Endodermal cell (in vitro differentiated cells): Measurements from ENCODE around the gene MANEAL. TPM values are rescaled to one million over a fixed set of nuclear protein-coding genes. Genes with fewer than 3 reads are reported as not detected.

Experiments
- DNase-seq: peaks from one replicate; pipeline ENCODE4 v3.0.0-alpha.2; 2017
- H3K27ac ChIP-seq: 2 replicates; pipeline ENCODE4 v1.5.1; 2013; ENCODE audit warnings: mild to moderate bottlenecking, low read depth, low read length, moderate library complexity
- H3K27me3 ChIP-seq: 2 replicates; pipeline ENCODE4 v1.6.1; 2013; ENCODE audit warnings: mild to moderate bottlenecking, low read length, moderate library complexity; ENCODE audit not compliant: insufficient read depth, control insufficient read depth, poor library complexity, severe bottlenecking
- H3K36me3 ChIP-seq: 2 replicates; pipeline ENCODE4 v1.7.0; 2013; ENCODE audit warnings: mild to moderate bottlenecking, low read length, moderate library complexity; ENCODE audit not compliant: control insufficient read depth, insufficient read depth
- H3K4me1 ChIP-seq: one replicate; pipeline ENCODE4 v1.7.0; 2013; ENCODE audit warnings: low read length; ENCODE audit not compliant: control insufficient read depth, insufficient read depth
- H3K4me3 ChIP-seq: 2 replicates; pipeline ENCODE4 v1.5.1; 2013; ENCODE audit warnings: mild to moderate bottlenecking, low read length, moderate library complexity
- H3K9ac ChIP-seq: 2 replicates; pipeline ENCODE4 v1.6.1; 2013; ENCODE audit warnings: mild to moderate bottlenecking, low read length, moderate library complexity; ENCODE audit not compliant: poor library complexity, severe bottlenecking; ENCODE audit errors: extremely low read depth
- H3K9me3 ChIP-seq: 2 replicates; pipeline ENCODE4 v1.6.1; 2013; ENCODE audit warnings: mild to moderate bottlenecking, low read length, moderate library complexity; ENCODE audit not compliant: control insufficient read depth
- H3K27ac Mint-ChIP-seq: 2 replicates; pipeline ENCODE4 v1.8.0; 2020; ENCODE audit warnings: mixed read lengths
- H3K27me3 Mint-ChIP-seq: 2 replicates; pipeline ENCODE4 v1.8.0; 2021; ENCODE audit warnings: mild to moderate bottlenecking, mixed read lengths; ENCODE audit not compliant: insufficient read depth
- H3K36me3 Mint-ChIP-seq: 2 replicates; pipeline ENCODE4 v1.8.0; 2020; ENCODE audit warnings: low read depth, mixed read lengths
- H3K4me1 Mint-ChIP-seq: 2 replicates; pipeline ENCODE4 v1.8.0; 2020; ENCODE audit warnings: mixed read lengths
- H3K4me3 Mint-ChIP-seq: 2 replicates; pipeline ENCODE4 v1.8.0; 2020; ENCODE audit warnings: mild to moderate bottlenecking, moderate library complexity, mixed read lengths
- H3K9me3 Mint-ChIP-seq: 2 replicates; pipeline ENCODE4 v1.8.0; 2020; ENCODE audit warnings: mild to moderate bottlenecking, mixed read lengths
- CTCF ChIP-seq: fragments of 200-600 bp; sonication (generic); conservative IDR thresholded peaks from 2 replicates; pipeline ENCODE4 v1.5.0; 2021; ENCODE audit warnings: antibody characterized with exemption, mild to moderate bottlenecking
- WGBS, 2 experiments: methylation state at CpG; one replicate each; pipeline versions ENCODE4 v1.1.5 to v1.1.7; 2013; ENCODE audit warnings: missing lambda C conversion rate in 2 of 2, mixed read lengths in 1 of 2; ENCODE audit not compliant: insufficient coverage in 1 of 2, insufficient read length in 1 of 2; 5-methylcytosine and 5-hydroxymethylcytosine counted together
- total RNA-seq, 2 donors: library from RNA; stranded (reverse); fragmentation: NEBNext Ultra II Directional in 1 of 2; extraction: Animal tissue kit (Norgen Biotek cat#: 25700) in 1 of 2; gene quantifications; 2 replicates in 1 of 2; 3 replicates in 1 of 2; pipeline ENCODE4 v1.2.1, GENCODE V29; 2021

MANEAL gene
- total RNA-seq, 2 donors from 2014 or later, result 7.0 to 9.6 TPM

- Mint-ChIP-seq H3K4me3 (no peak overlapping the region), H3K4me1 (no peaks in the 10 kb centered on the region), H3K27ac (no peak overlapping the region), H3K9me3 (no peaks in the 10 kb centered on the region), H3K36me3 (no peaks in the 10 kb centered on the region), H3K27me3 (peaks cover 51% of the 10 kb centered on the region)
- H3K9me3 ChIP-seq, result no peaks in the 10 kb centered on the region
- no peak for TF ChIP-seq CTCF
- DNase-seq, result no peak
- H3K9ac ChIP-seq, result no peak overlapping the region
- no peak overlapping the region for H3K27ac ChIP-seq
- no peak overlapping the region for H3K4me3 ChIP-seq
- H3K4me1 ChIP-seq, result no peaks in the 10 kb centered on the region
- 81 to 85% methylated on average over 63 to 68 of the region's 68 CpGs for WGBS, 2 experiments
- H3K36me3 ChIP-seq, result no peaks in the 10 kb centered on the region
- H3K27me3 ChIP-seq, result peaks cover 100% of the 10 kb centered on the region
These were observed 32.1 kb upstream of the MANEAL start for GRCh38 chr1:37761416-37762095.

GRCh38 chr1:37762516-37762915 is 31.1 kb upstream of the MANEAL start:
- no peak for DNase-seq
- H3K9me3 Mint-ChIP-seq, result no peaks in the 10 kb centered on the region
- no peaks in the 10 kb centered on the region for H3K36me3 Mint-ChIP-seq
- Histone ChIP-seq H3K27ac (no peak overlapping the region), H3K4me3 (no peak overlapping the region), H3K36me3 (no peaks in the 10 kb centered on the region), H3K4me1 (no peaks in the 10 kb centered on the region), H3K9ac (no peak overlapping the region), H3K9me3 (no peaks in the 10 kb centered on the region), H3K27me3 (peaks cover 100% of the 10 kb centered on the region)
- H3K4me1 Mint-ChIP-seq, result no peaks in the 10 kb centered on the region
- H3K4me3 Mint-ChIP-seq, result no peak overlapping the region
- no peak for TF ChIP-seq CTCF
- H3K27me3 Mint-ChIP-seq, result peaks cover 61% of the 10 kb centered on the region
- H3K27ac Mint-ChIP-seq, result no peak overlapping the region
- 71 to 76% methylated on average over 1 to 2 of the region's 2 CpGs for WGBS, 2 experiments

- Mint-ChIP-seq H3K9me3 (no peaks in the 10 kb centered on the region), H3K4me1 (no peaks in the 10 kb centered on the region), H3K4me3 (no peak overlapping the region), H3K36me3 (no peaks in the 10 kb centered on the region), H3K27ac (no peak overlapping the region), H3K27me3 (peaks cover 73% of the 10 kb centered on the region)
- Histone ChIP-seq H3K27me3 (peaks cover 100% of the 10 kb centered on the region), H3K9ac (no peak overlapping the region), H3K9me3 (no peaks in the 10 kb centered on the region), H3K4me3 (no peak overlapping the region), H3K36me3 (no peaks in the 10 kb centered on the region), H3K27ac (no peak overlapping the region), H3K4me1 (no peaks in the 10 kb centered on the region)
- no peak for TF ChIP-seq CTCF
- no peak for DNase-seq
- WGBS, 2 experiments, result 34% methylated on average over 24 to 25 of the region's 25 CpGs
These were observed 29.7 kb upstream of the MANEAL start for GRCh38 chr1:37763791-37764413.
